GM19351 (cell line): ENCODE measurements around the gene ZKSCAN4.

Source experiments
- ATAC-seq: cut with Tn5 transposase; IDR thresholded peaks from one replicate; pipeline ENCODE4 v1.9.1; 2021; ENCODE audit warnings: mild to moderate bottlenecking, moderate library complexity; ENCODE audit not compliant: unreplicated experiment

ZKSCAN4 gene

DNA sequence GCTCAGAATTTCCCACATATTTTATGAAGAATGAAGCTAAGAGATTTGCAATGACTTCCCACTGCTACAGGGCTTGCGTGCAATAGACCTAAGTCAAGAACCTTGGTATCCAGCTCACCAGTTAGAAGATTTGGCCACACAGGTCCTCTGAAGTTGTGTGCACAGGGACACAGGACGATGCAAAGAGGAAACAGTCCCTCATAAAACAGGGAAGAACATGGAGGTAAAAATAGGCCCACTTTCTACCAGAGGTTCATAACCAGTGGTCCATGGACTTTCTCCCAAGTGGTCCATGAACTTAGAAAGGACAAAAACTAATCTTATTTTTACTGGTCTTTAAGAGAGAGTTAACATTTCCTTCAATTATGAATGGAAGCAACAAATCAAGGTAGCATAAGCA is 1.3 kb downstream of the ZKSCAN4 start:
- ATAC-seq: no peak

DNA sequence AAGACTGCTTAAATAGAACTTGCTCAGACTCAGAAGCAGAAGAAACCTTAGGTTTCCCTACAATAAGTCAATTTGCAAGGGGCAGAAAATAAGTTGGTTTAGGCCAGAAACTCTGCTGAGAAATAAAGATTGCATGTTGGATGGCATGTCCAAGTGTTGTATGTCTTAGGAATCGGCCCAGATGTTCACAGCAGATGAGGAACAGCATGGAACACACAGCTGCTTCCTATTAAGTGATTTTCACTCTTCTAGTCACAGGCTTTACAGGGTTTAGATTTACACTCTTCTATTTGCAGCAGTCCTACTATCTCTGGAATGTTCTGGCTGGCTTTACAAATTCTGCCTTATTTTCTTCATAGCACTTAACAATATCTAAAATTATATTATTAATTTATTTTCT is 3.2 kb downstream of the ZKSCAN4 start:
- no peak for ATAC-seq

DNA sequence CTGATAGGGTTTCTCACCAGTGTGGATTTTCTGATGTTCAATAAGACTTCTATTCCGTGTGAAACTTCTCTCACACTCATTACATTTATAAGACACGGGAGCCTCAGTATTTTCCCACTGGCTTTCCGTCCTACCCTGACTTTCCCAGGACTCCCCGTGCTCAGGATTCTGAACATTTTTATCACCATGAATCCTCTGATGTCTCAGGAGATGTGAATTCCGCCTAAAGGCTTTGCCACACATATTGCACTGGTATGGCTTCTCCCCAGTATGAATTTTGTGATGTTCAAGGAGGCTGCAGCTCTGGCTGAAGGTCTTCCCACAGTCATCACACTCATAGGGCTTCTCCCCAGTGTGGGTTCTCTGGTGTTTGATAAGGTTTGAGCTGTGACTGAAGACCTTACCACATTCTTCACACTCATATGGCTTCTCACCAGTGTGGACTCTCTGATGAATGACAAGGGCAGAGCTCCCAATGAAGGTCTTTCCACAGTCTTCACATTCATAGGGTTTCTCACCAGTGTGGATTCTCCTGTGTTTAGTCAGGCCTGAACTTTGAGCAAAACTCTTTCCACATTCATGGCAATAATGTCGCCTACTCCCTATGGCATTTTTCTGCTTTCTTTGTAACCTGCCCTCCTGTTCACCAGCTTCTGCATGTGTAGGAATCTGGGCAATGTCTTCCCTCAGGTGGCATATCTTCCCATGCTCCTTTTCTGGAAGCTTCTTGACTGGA is 6.7 kb downstream of the ZKSCAN4 start:
- ATAC-seq: no peak

DNA sequence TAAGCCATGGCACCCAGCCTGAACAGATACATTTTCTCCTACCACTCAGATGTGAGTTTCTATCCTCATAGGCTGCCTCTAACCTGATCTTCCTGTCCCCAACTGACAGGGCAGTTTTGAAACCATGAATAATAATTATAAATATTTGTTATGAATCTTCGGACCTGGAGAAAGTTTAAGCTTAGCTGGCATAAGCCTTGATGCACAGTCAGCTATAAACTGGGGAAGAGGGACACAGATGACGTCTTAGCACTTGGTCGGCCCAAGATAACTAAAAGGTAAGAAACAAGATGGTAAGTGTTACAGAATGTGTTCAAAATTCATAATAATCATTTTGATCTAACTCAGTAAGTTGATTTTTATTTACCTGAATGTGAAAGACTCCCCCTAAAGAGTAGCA is 8.1 kb downstream of the ZKSCAN4 start:
- no peak for ATAC-seq

DNA sequence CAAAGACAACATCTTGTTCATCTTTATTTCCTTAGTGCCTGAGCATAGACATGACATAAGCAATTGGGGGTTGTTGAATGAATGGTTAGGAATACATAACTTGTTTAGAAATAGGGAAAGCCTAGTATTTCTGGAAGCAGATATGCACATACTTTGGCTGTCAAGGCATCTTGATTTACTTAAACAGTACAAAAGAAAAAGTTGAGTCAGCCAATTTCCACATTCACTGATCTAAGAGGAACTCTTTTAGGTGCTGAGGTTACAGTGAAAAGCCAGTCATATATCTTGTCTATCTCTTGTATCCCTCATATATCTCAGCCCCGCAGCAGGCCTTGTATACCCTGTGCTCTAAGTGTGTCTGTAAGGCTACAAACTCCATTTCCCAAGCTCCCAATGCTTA is 11.6 kb downstream of the ZKSCAN4 start:
- ATAC-seq: no peak

DNA sequence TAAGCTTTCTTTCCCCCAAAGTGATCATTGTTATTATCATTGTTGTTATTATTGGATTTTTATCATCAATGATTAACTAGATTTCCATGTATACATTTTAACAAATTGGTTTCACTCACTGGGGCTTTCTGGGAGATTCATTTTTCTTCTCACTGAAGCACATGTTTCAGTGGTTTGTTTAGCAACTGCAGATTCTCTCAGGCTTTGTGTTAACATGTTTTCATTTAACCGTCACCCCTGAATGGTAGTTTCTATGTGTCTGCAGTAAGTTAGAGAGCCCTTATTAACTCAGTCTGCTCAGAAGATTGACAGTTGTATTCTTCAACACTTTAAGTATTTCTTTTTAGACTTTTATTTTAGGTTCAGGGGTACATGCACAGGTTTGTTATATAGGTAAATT is 12.4 kb downstream of the ZKSCAN4 start:
- no peak for ATAC-seq

DNA sequence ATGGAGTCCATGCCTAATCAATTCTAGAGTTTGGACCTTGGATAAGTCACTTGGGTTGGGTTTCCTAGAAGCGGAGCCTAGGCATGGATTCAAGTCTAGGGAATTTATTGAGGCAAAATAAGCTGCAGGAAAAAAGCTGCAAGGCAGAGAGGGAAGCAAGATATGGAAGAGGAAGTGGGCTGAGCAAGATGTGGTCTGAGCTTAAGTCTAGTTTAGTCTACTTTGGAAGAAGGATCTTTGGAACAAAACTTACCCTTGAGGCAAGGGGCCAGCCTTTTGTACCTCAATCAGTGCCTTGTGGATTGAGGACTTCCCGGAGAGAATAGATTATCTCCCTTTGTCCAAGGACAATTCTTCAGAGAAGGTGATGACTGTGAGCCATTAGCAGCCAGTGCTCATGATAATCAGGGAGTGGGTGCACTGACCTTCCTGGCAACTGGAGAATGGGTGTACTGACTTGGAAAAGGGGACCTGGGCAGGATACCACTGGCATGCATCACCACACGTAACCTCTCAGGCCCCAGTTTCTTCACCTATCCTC is 16.1 kb downstream of the ZKSCAN4 start:
- no peak for ATAC-seq

DNA sequence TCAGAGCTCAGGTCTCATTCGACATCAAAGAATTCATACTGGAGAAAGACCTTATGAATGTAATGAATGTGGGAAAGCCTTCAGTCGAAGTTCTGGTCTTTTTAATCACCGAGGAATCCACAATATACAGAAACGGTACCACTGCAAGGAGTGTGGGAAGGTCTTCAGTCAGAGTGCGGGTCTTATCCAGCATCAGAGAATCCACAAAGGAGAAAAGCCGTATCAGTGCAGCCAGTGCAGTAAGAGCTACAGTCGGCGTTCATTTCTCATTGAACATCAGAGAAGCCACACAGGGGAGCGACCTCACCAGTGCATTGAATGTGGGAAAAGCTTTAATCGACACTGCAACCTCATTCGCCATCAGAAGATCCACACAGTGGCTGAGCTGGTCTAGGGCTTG is 19.3 kb downstream of the ZKSCAN4 start:
- ATAC-seq: no peak

DNA sequence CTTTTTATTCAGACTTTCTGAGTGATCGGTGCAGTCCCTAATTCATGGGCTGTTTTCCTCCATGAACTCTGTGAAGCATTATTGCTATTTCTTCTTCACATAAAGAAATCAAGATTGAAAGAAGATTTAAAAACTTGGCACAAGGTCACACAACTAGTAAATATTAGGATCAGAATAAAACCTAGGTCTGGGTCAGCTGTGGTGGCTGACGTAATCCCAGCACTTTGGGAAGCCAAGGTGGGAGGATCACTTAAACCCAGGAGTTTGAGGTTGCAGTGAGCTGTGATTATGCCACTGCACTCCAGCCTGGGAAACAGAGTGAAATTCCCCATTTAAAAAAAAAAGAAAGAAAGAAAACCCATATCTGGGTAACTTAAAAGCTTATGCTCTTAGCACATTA is 25.6 kb downstream of the ZKSCAN4 start:
- no peak for ATAC-seq

DNA sequence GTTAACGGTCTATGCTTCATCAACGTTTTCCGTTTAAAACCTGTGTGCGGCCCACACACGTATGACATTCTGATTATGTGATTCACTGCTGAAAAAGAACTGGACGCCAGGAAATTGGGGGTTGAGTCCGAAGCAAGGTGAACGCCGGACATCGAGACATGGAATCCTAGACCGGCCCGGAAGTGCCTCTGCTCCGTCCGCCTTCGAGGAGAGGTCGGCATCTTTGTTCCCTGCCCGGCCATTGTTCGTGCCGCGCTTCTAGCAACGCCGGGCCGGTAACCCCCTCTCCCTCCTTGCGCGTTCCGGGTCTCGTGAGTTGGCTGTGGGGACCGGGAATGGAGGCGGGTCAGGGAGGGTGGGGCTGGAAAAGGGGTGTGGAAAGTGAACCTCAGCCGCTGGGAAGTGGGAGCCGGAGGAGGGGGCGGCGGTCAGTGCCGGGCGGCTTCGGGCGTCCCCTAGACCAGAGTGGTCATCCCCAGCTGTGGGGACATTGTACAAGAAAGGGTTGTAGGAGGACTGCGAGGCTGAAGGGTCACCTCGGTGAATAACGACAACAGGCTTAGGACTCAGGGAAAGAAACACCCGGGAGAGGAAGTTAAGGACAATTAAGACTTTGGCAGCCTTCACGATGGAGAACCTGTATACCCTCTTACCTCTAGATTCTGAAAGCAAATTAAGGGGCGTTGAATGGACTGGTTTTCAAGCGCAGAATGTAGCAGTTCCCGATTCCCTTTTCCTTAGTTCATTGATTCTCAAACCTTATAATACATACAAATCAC is 26.8 kb downstream of the ZKSCAN4 start, which contains the start of gene ZSCAN9:
Gene ZSCAN9 (plus strand): TSS at position 220 of the 779 bp plus-strand sequence. CDS start 1,810 bp downstream, outside the sequence.
- ATAC-seq: peak; percentile 92

DNA sequence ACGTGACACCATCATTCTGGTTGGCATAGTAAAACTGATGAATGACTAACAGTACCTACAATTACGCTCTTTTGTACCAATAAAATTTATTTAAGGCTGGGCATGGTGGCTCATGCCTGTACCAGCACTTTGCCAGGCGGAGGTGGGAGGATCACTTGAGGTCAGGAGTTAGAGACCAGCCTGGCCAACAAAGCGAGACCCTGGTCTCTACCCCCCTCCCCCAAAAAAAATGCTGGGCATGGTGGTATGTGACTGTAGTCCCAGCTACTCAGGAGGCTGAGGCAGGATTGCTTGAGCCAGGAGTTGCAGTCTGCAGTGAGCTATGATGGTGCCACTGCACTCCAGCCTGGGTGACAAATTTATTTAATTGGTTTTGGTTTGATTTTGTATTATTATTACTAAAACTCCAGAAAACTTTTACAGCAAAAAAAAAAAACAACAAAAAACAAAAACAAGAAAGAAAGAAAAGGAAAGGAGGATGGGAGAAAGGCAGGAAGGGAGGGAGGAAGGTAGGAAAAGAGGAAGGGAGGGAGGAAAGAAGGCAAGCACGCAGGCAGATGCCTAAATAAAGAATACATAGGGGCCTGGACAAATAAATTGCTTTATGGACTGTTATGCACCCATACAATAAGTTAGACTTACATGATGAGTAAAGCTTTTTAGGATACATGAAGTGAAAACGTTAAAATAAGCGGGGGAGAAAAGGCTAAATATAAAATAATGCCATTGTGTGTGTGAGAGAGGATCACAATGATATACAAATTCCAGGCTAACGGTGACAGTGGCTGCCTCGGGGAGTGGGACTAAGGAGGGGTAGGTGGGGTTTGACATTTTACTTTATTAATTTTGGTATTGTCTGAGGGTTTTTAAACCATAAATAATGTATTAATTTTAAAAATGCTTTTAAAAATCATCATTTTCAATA is 27.7 kb downstream of the ZKSCAN4 start:
- no peak for ATAC-seq

DNA sequence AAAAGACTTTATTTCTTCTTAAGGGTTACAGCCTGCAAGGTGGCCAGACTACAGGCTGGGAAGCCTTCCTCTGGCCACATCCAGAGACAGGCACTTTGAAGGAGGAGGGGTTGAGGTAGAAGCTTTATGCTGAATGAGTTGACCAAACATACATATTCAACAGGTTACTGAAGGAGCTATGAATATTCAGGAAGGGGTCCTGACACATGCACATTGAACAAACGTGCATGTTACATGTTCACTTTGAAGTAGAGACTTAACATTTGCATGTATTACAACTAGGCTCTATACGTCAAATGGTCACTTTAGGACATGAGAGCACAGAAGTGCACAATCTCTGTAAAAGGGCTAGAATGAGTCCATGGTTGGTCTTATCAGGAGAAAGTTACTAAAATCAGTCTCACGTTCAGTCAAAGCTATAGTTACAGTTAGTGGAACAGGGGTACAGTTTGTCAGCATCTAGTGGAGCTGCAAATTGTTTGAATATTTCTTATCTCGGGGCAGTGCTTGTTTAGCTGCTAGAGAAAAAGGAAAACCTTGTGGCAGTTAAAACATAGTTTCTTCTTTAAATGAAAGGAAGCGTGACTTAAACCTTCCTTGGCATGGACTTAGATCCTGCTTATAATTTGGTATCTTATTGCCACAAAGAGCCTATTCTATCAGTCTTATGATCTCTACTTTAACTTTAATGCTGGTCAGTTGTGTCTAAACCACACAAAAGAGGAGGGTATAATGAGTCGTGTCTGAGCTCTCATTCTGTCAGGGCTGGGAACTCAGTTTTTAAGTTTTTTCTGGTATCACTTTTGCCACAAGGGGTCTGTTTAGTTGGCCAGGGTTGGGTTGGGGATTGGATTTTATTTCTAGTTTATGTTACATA is 31.6 kb downstream of the ZKSCAN4 start:
- ATAC-seq: no peak

DNA sequence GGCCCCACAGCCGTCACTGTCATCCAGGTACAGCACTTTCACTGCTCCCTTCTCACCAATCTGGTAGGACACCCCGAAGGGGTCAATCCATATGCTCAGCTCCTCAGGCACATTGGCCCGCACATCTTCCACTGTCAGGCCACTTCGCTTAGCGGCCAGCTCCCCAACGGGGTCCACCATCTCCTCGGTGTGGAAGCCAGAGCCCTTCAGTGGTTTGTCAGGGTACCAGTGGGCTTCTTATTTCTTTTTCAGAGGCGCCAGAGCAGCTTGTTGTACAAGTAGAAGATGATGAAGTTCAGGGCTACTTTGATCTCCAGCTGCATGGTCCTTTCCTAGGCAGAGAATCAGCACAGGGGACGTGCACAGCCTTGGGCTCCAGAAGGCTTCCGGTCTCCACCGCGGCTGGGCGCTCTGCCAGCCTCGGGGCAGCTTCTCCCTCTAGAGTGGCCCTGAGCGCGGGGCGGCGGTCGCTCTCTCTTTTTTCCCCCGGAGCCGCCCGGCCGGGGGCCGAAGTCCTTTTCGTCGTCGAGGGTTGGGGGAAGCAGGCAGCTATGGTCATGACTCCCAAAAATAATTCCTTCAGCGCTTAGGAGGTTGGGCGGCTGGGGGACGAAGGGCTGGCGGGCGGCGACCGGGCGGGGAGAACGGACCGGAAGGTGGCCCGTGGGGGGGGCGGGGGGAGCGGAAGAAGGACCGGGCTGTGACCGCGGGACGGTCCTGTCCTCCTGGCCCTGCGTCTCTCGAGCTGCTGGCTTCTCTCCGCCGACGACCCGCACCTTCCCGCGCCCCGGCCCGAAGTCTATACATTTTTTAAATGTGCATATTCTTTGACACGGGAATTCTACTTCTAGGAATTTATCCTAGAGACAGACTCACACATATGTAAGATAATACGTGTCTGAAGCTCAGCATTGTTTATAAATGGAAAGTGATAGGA is 33.5 kb downstream of the ZKSCAN4 start:
- peak; percentile 43 for ATAC-seq

DNA sequence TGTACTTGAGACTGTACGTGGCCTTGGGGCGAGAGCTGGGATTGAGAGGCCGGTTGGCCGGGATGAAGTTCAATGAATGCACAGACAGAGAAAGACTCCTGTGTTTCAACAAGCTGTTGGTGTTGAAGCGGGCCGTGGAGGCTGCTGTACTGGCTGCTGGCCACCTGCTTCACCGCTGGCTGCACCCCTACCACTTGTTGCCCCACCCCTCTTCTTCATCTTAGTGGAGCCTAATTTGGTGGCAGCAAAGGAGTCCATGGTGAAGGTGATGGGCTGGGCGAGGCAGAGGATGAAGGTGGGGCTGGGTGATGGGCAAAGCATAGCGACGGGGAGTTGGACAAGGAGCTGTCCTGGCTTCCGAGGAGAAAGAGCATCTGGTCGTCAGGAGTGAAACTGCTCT is 34.2 kb downstream of the ZKSCAN4 start:
- no peak for ATAC-seq

DNA sequence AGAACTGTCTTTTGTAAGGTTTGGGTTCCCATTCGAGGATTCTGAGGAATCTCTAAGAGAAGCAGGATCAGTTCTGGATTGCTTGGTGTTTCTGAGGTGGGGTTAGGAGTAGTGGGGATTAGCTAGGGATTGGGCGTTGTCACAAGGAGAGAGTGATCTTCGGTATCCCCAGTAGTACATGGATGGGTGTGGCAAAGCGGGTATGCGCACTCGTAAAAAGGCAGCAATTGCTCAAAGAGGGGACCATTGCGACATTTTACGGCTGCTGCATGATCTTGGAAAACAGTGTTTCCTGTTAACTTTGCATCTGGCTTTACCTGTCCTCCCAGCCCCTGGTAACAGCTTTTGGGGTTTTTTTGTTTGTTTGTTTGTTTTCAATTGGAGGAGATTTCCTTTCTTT is 36.6 kb downstream of the ZKSCAN4 start:
- ATAC-seq: no peak

DNA sequence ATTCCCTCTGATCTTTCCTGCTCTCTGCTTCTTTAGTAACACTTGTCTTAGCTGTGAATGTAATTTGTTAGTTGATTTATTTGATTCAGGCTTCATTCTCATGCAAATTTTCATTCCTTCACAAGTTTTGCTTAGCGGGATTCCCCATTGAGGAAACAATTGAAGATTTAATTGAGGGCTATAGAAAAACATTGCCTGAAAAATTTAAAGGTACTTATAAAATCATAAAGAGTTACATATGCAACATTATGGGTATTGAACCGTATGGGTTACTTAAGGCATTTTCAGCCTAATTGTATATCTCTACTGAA is 38.9 kb downstream of the ZKSCAN4 start:
- no peak for ATAC-seq

DNA sequence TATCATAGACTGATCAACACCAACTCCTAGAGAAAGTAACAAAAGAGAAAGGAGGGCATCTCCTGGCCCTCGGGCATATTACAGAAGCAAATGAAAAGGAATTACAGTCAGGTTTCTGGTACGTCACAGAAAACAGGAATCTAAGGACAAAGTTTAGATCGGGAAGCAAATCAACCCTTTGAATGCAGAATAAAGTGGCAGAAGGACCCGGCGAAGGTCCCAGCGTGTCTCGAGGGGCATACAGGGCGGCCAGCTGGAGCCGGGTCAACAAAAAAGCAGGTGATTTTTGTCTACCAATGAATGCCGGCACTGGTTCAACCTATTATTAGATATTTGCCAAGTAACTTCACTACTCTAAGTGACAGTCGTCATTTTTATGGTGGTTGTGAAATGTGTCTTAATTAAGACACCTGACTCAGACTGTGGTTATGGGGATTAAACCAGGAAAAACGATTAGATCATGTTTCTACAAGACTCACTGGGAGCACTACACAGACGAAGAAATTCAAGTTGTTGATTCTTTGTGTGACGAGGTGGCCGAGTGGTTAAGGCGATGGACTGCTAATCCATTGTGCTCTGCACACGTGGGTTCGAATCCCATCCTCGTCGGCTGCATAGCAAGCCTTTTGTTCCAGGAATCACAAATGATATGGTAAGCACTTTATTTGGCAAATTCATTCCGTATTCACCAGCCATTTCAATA is 39.4 kb downstream of the ZKSCAN4 start:
- ATAC-seq: peak; percentile 71

DNA sequence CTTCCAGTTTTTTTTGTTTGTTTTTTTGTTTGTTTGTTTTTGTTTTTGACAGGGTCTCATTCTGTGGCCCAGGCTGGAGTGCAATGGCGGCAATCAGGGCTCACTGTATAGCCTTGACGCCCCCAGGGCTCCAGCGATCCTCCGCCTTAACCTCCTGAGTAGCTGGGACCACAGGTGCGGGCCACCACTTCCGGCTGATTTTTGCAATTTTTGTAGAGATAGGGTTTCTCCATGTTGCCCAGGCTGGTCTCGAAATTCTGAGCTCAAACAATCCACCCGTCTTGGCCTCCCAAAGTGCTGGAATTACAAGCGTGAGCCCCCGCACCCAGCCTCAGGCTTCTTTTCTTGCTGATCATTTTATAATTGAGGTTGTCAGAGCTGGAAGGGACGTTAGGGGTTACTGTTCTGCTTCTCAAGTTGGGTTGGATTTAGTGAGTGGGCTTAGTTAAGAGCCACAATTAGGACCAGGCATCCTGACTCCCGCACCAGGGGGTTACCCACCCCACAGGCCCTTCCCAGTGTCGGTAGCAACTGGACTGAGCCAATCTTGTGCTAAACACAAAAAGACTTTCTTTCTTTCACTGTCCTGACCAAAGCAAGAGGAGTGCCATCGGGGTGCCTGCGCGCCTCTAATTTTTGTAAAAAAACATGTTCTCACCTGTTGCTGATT is 40.1 kb downstream of the ZKSCAN4 start:
- ATAC-seq: peak; percentile 25
